IMR-90 (cell line): ENCODE results near the gene ACP6. TPM values are rescaled to one million over a fixed set of nuclear protein-coding genes. Genes with fewer than 3 reads are reported as not detected.

ENCODE experiments used
- ATAC-seq: fragments of 200-7000 bp; cut with Tn5 transposase; 2 replicates; pipeline ENCODE4 v1.9.1; 2020; ENCODE audit warnings: low read depth, mild to moderate bottlenecking, moderate library complexity
- BruUV-seq: library from RNA; stranded (reverse); fragments of 400-500 nt; replicated peaks from 2 replicates; lab custom pipeline; 2021; lab: Mats Ljungman, UMichigan
- CTCF ChIA-PET: fragments of 300-600 bp; formaldehyde crosslinking; extraction: SDS; loops from one replicate; lab custom pipeline; 2021; ENCODE audit warnings: antibody characterized with exemption; lab: Yijun Ruan, JAX
- POLR2A ChIA-PET: fragments of 300-600 bp; sonication (Branson Sonifier 250); formaldehyde crosslinking; loops from one replicate; lab custom pipeline; 2022; ENCODE audit warnings: antibody characterized with exemption; ENCODE audit not compliant: unreplicated experiment; lab: Charles Lee
- DNase-seq: peaks from one replicate; pipeline ENCODE4 v3.0.0; 2013
- H2AFZ ChIP-seq: replicated peaks from 2 replicates; pipeline ENCODE3; 2013; ENCODE audit warnings: low read length, mild to moderate bottlenecking; ENCODE audit not compliant: poor library complexity
- H2AK5ac ChIP-seq: 2 replicates; pipeline ENCODE4 v1.6.1; 2013; ENCODE audit warnings: low read depth, low read length, inconsistent platforms
- H2AK9ac ChIP-seq: replicated peaks from 2 replicates; pipeline ENCODE3; 2013; ENCODE audit warnings: mild to moderate bottlenecking, low read depth, low read length, moderate library complexity; ENCODE audit not compliant: poor library complexity
- H2BK120ac ChIP-seq: 2 replicates; pipeline ENCODE4 v1.6.1; 2013; ENCODE audit warnings: low read depth, low read length, inconsistent platforms
- H2BK15ac ChIP-seq: 3 replicates; pipeline ENCODE4 v1.6.1; 2013; ENCODE audit warnings: low read depth, low read length, inconsistent platforms
- H2BK20ac ChIP-seq: 2 replicates; pipeline ENCODE4 v1.6.1; 2013; ENCODE audit warnings: low read depth, mild to moderate bottlenecking, inconsistent platforms, low read length, moderate library complexity
- H2BK5ac ChIP-seq: 2 replicates; pipeline ENCODE4 v1.6.1; 2013; ENCODE audit warnings: mild to moderate bottlenecking, low read depth, low read length, inconsistent platforms; ENCODE audit not compliant: poor library complexity, severe bottlenecking
- H3K14ac ChIP-seq: replicated peaks from 2 replicates; pipeline ENCODE4 v1.6.1; 2013; ENCODE audit warnings: low read depth, low read length, inconsistent platforms
- H3K18ac ChIP-seq: 2 replicates; pipeline ENCODE4 v1.6.1; 2013; ENCODE audit warnings: low read depth, low read length, control low read depth
- H3K23ac ChIP-seq: 2 replicates; pipeline ENCODE4 v1.6.1; 2013; ENCODE audit warnings: low read depth, low read length, inconsistent platforms
- H3K27ac ChIP-seq: 2 replicates; pipeline ENCODE4 v1.5.1; 2013; ENCODE audit warnings: mild to moderate bottlenecking, control low read depth, low read length; ENCODE audit not compliant: insufficient read depth
- H3K27me3 ChIP-seq: 2 replicates; pipeline ENCODE4 v1.6.1; 2013; ENCODE audit warnings: low read length; ENCODE audit not compliant: control insufficient read depth, insufficient read depth
- H3K36me3 ChIP-seq: 2 replicates; pipeline ENCODE4 v1.6.1; 2013; ENCODE audit warnings: low read length, mixed read lengths; ENCODE audit not compliant: control insufficient read depth, insufficient read depth
- H3K4ac ChIP-seq: 2 replicates; pipeline ENCODE4 v1.6.1; 2013; ENCODE audit warnings: low read depth, low read length, inconsistent platforms
- H3K4me1 ChIP-seq: 2 replicates; pipeline ENCODE4 v1.6.1; 2013; ENCODE audit warnings: low read length, mixed read lengths; ENCODE audit not compliant: control insufficient read depth, insufficient read depth
- H3K4me2 ChIP-seq: 2 replicates; pipeline ENCODE4 v1.6.1; 2013; ENCODE audit warnings: low read depth, mild to moderate bottlenecking, control low read depth, low read length, moderate library complexity
- H3K4me3 ChIP-seq: 2 replicates; pipeline ENCODE4 v1.5.1; 2013; ENCODE audit warnings: low read depth, mild to moderate bottlenecking, control low read depth, low read length, moderate library complexity; ENCODE audit not compliant: insufficient read depth
- H3K56ac ChIP-seq: 2 replicates; pipeline ENCODE4 v1.6.1; 2013; ENCODE audit warnings: low read length, inconsistent platforms; ENCODE audit not compliant: insufficient read depth; ENCODE audit errors: extremely low read depth
- H3K79me1 ChIP-seq, 2 experiments: 2 replicates each; pipeline ENCODE4 v1.6.1; 2013; ENCODE audit warnings: low read length in 2 of 2, inconsistent platforms in 1 of 2, low read depth in 1 of 2
- H3K9ac ChIP-seq: 2 replicates; pipeline ENCODE4 v1.6.1; 2013; ENCODE audit warnings: low read depth, low read length, control low read depth
- H3K9me1 ChIP-seq: 2 replicates; pipeline ENCODE4 v1.6.1; 2013; ENCODE audit warnings: low read length, inconsistent platforms; ENCODE audit not compliant: insufficient read depth
- H3K9me3 ChIP-seq: 2 replicates; pipeline ENCODE4 v1.6.1; 2013; ENCODE audit warnings: low read length; ENCODE audit not compliant: control insufficient read depth, insufficient read depth
- H4K20me1 ChIP-seq: 2 replicates; pipeline ENCODE4 v1.6.1; 2013; ENCODE audit warnings: low read length, inconsistent platforms; ENCODE audit not compliant: insufficient read depth
- H4K5ac ChIP-seq: 2 replicates; pipeline ENCODE4 v1.6.1; 2013; ENCODE audit warnings: mild to moderate bottlenecking, low read depth, low read length, control low read depth
- H4K8ac ChIP-seq, 2 experiments: 2 replicates each; pipeline ENCODE4 v1.6.1; 2013; ENCODE audit warnings: low read depth in 2 of 2, low read length in 2 of 2, control low read depth in 1 of 2, inconsistent platforms in 1 of 2
- H4K91ac ChIP-seq: 2 replicates; pipeline ENCODE4 v1.6.1; 2013; ENCODE audit warnings: low read depth, low read length, inconsistent platforms; ENCODE audit not compliant: insufficient read depth
- BHLHE40 ChIP-seq: fragments of 150-350 bp; IDR thresholded peaks from 2 replicates; pipeline ENCODE4 v1.6.1; 2016; ENCODE audit warnings: mild to moderate bottlenecking, low read depth, low read length
- CTCF ChIP-seq: conservative IDR thresholded peaks from 2 replicates; pipeline ENCODE4 v1.5.1; 2012; ENCODE audit warnings: mild to moderate bottlenecking, low read depth, low read length, improper control_type of control experiment
- ELK1 ChIP-seq: fragments of 150-350 bp; IDR thresholded peaks from 2 replicates; pipeline ENCODE4 v1.6.1; 2016; ENCODE audit warnings: low read depth, mild to moderate bottlenecking, low read length, moderate library complexity, borderline replicate concordance
- FOS ChIP-seq: fragments of 150-350 bp; IDR thresholded peaks from 2 replicates; pipeline ENCODE4 v1.6.1; 2016; ENCODE audit warnings: low read depth, low read length
- MAFK ChIP-seq: IDR thresholded peaks from 2 replicates; pipeline ENCODE4 v1.6.1; 2012; ENCODE audit warnings: low read depth, low read length, improper control_type of control experiment
- MAZ ChIP-seq: IDR thresholded peaks from 2 replicates; pipeline ENCODE4 v1.6.1; 2012; ENCODE audit warnings: low read depth, mild to moderate bottlenecking, low read length, improper control_type of control experiment, moderate library complexity, borderline replicate concordance
- NFE2L2 ChIP-seq: fragments of 150-350 bp; IDR thresholded peaks from 2 replicates; pipeline ENCODE4 v1.6.1; 2016; ENCODE audit warnings: low read depth, mild to moderate bottlenecking, low read length
- POLR2A ChIP-seq: IDR thresholded peaks from 2 replicates; pipeline ENCODE4 v1.6.1; 2012; ENCODE audit warnings: mild to moderate bottlenecking, low read depth, low read length
- RAD21 ChIP-seq: IDR thresholded peaks from 2 replicates; pipeline ENCODE4 v1.6.1; 2012; ENCODE audit warnings: low read length, improper control_type of control experiment
- RCOR1 ChIP-seq: IDR thresholded peaks from 2 replicates; pipeline ENCODE4 v1.6.1; 2012; ENCODE audit warnings: mild to moderate bottlenecking, low read length, improper control_type of control experiment; ENCODE audit not compliant: insufficient replicate concordance
- RFX5 ChIP-seq: IDR thresholded peaks from 2 replicates; pipeline ENCODE4 v1.8.0; 2012; ENCODE audit warnings: low read depth, mild to moderate bottlenecking, low read length, moderate library complexity
- SMC3 ChIP-seq: fragments of 150-350 bp; IDR thresholded peaks from 2 replicates; pipeline ENCODE4 v1.6.1; 2016; ENCODE audit warnings: low read depth, mild to moderate bottlenecking, antibody characterized with exemption, low read length, moderate library complexity
- WGBS, 2 experiments: methylation state at CpG; one replicate each; pipeline versions ENCODE4 v1.1.5 to v1.1.7; 2013; ENCODE audit warnings: missing lambda C conversion rate in 2 of 2; ENCODE audit not compliant: insufficient read length in 1 of 2; ENCODE audit errors: extremely low coverage in 2 of 2; 5-methylcytosine and 5-hydroxymethylcytosine counted together
- dilution Hi-C: fragments of 300-500 bp; cut with HindIII; formaldehyde crosslinking; loops from one replicate; pipeline ENCODE4 v1.14.3; 2018; ENCODE audit warnings: low sequenced_read_pairs; ENCODE audit not compliant: unreplicated experiment
- in situ Hi-C: fragments of 300-500 bp; cut with MboI; formaldehyde crosslinking; loops from 3 replicates; pipeline ENCODE4 v1.14.3; 2019; ENCODE audit warnings: low sequenced_read_pairs, inconsistent platforms, mixed read lengths
- intact Hi-C: fragments of 100-400 bp; cut with micrococcal nuclease; formaldehyde crosslinking; loops from 2 replicates; pipeline ENCODE4 v1.10.0; 2022
- polyA plus RNA-seq, 3 experiments: library from polyadenylated mRNA; depleted of rRNA; stranded (reverse); fragments of >200 nt; gene quantifications; 2 replicates each; pipeline ENCODE4 v1.2.3, GENCODE V29; 2012; ENCODE audit warnings: low replicate concordance in 1 of 3
- total RNA-seq: library from RNA; depleted of rRNA; stranded (reverse); fragments of >200 nt; gene quantifications from 2 replicates; pipeline ENCODE4 v1.2.3, GENCODE V29; 2012

ACP6 gene
- total and polyA plus RNA-seq, 2 of the 4 experiments (the other 2 are of a cell fraction) = 2.5 to 8.2 TPM

GRCh38 chr1:147635342-147635741 lies 35.0 kb downstream of the ACP6 start:
- ChIA-PET POLR2A (no interaction called here), CTCF (interaction anchor here (0.6 to 1.4 kb wide), 2 partner anchors 29 to 258 kb away, joined by 3 to 6 read pairs; no protein-coding TSS in a partner anchor)
- TF ChIP-seq ELK1 (no peak), POLR2A (no peak), RAD21 (no peak), BHLHE40 (no peak), MAFK (no peak), CTCF (no peak), NFE2L2 (no peak), RCOR1 (no peak), MAZ (no peak), RFX5 (no peak), SMC3 (no peak), FOS (no peak)
- ATAC-seq = no peak
- Histone ChIP-seq H2BK15ac (no peak overlapping the region), H2AK9ac (no peak overlapping the region), H3K27me3 (no peaks in the 10 kb centered on the region), H4K91ac (no peak overlapping the region), H3K9me3 (no peaks in the 10 kb centered on the region), H3K79me1 (no peaks in the 10 kb centered on the region), H3K18ac (no peak overlapping the region), H3K4me3 (no peak overlapping the region), H2BK5ac (no peak overlapping the region), H3K56ac (no peak overlapping the region), H3K36me3 (no peaks in the 10 kb centered on the region), H2BK120ac (no peak overlapping the region), H3K4ac (no peak overlapping the region), H4K5ac (no peak overlapping the region), H3K9me1 (no peaks in the 10 kb centered on the region), H3K9ac (no peak overlapping the region), H3K14ac (no peak overlapping the region), H3K4me1 (no peaks in the 10 kb centered on the region), H4K8ac (no peak overlapping the region), H3K27ac (no peak overlapping the region), H3K4me2 (no peak overlapping the region), H2BK20ac (no peak overlapping the region), H3K23ac (no peak overlapping the region), H2AK5ac (no peak overlapping the region), H4K20me1 (no peaks in the 10 kb centered on the region), H2AFZ (no peak overlapping the region)
- no CpG with 5 or more reads among the region's 1 CpG for WGBS, 2 experiments
- intact Hi-C loops (no loop called here), in situ Hi-C loops (loop anchor here (5.0 to 10.0 kb wide), 3 partner anchors 143 to 361 kb away; no protein-coding TSS in a partner anchor), dilution Hi-C loops (no loop called here)
- no peak for DNase-seq
- BruUV-seq = no TSS peak
